ENCODE results near the gene CUBN. TPM values are rescaled to one million over a fixed set of nuclear protein-coding genes. Genes with fewer than 3 reads are reported as not detected.

CUBN gene
- total RNA-seq, 6 experiments from 2014 or later, result 0.43 to 1.7 (median 1.2) TPM

GRCh38 chr10:17151716-17152115, 22.1 kb upstream of the CUBN start:
- H3K4me1 Mint-ChIP-seq (ENCODE audit: low read depth), result peaks cover 18% of the 10 kb centered on the region; the same call in 1 of the 2 replicates
- no peak overlapping the region for H3K27ac Mint-ChIP-seq
- H3K9me3 Mint-ChIP-seq, result no peaks in the 10 kb centered on the region
- no peak overlapping the region for H3K4me3 Mint-ChIP-seq
- H3K27me3 Mint-ChIP-seq (ENCODE audit: insufficient read depth), result no peaks in the 10 kb centered on the region
- TF ChIP-seq CTCF (IDR thresholded peaks at IDR 0.05), result no peak
- DNase-seq, result no peak
- H3K36me3 Mint-ChIP-seq (ENCODE audit: low read depth), result no peaks in the 10 kb centered on the region

GRCh38 chr10:17147884-17148489, 18.4 kb upstream of the CUBN start:
- no peak overlapping the region for H3K27ac Mint-ChIP-seq

GRCh38 chr10:17146892-17147291, 17.3 kb upstream of the CUBN start:
- H3K27me3 Mint-ChIP-seq (ENCODE audit: insufficient read depth), result no peaks in the 10 kb centered on the region; the same call in 1 of the 2 replicates
- H3K27ac Mint-ChIP-seq, result no peak overlapping the region
- H3K4me3 Mint-ChIP-seq, result no peak overlapping the region
- peaks cover 55% of the 10 kb centered on the region for H3K4me1 Mint-ChIP-seq (ENCODE audit: low read depth)
- TF ChIP-seq CTCF (IDR thresholded peaks at IDR 0.05), result no peak
- DNase-seq, result no peak
- peaks cover 8% of the 10 kb centered on the region for H3K36me3 Mint-ChIP-seq (ENCODE audit: low read depth)
- H3K9me3 Mint-ChIP-seq, result no peaks in the 10 kb centered on the region

More at GRCh38 chr10:17147884-17148489, 18.4 kb upstream of the CUBN start:
- Mint-ChIP-seq H3K4me3 (no peak overlapping the region), H3K36me3 (ENCODE audit: low read depth) (peaks cover 7% of the 10 kb centered on the region), H3K9me3 (no peaks in the 10 kb centered on the region), H3K27me3 (ENCODE audit: insufficient read depth) (no peaks in the 10 kb centered on the region; the same call in 1 of the 2 replicates), H3K4me1 (ENCODE audit: low read depth) (peaks cover 54% of the 10 kb centered on the region)
- no peak for TF ChIP-seq CTCF (IDR thresholded peaks at IDR 0.05)
- DNase-seq, result no peak

- Mint-ChIP-seq H3K27me3 (ENCODE audit: insufficient read depth) (no peaks in the 10 kb centered on the region; the same call in 1 of the 2 replicates), H3K36me3 (ENCODE audit: low read depth) (peaks cover 15% of the 10 kb centered on the region), H3K4me3 (no peak overlapping the region), H3K4me1 (ENCODE audit: low read depth) (peaks cover 53% of the 10 kb centered on the region), H3K9me3 (peaks cover 4% of the 10 kb centered on the region; the same call in 1 of the 2 replicates), H3K27ac (peak overlapping the region; percentile 29; the same call in 1 of the 2 replicates)
- no peak for TF ChIP-seq CTCF (IDR thresholded peaks at IDR 0.05)
- DNase-seq, result no peak
Observed at GRCh38 chr10:17145239-17145638, 15.6 kb upstream of the CUBN start.

- no peak overlapping the region for H3K4me3 Mint-ChIP-seq
- DNase-seq, result peak; percentile 5
- no peak for TF ChIP-seq CTCF (IDR thresholded peaks at IDR 0.05)
- peak overlapping the region; percentile 29; the same call in 1 of the 2 replicates for H3K27ac Mint-ChIP-seq
- H3K36me3 Mint-ChIP-seq (ENCODE audit: low read depth), result peaks cover 15% of the 10 kb centered on the region
- H3K4me1 Mint-ChIP-seq (ENCODE audit: low read depth), result peaks cover 53% of the 10 kb centered on the region
- no peaks in the 10 kb centered on the region; the same call in 1 of the 2 replicates for H3K27me3 Mint-ChIP-seq (ENCODE audit: insufficient read depth)
- peaks cover 4% of the 10 kb centered on the region; the same call in 1 of the 2 replicates for H3K9me3 Mint-ChIP-seq
Observed at GRCh38 chr10:17144757-17145156, 15.1 kb upstream of the CUBN start.

Data from HFFc6 (cell line).